B cell (primary cell): ENCODE data around the gene ARID3C.
A peak's percentile ranks its signal among the peaks of the same experiment; 100 is the strongest.

Experiments
- CTCF ChIP-seq: fragments of 200-600 bp; IDR thresholded peaks from one replicate; pipeline ENCODE4 v1.8.0; 2022; ENCODE audit warnings: antibody characterized with exemption, mild to moderate bottlenecking
- EZH2 ChIP-seq: IDR thresholded peaks from 2 replicates; pipeline ENCODE4 v1.6.1; 2012; ENCODE audit warnings: borderline replicate concordance, low read depth, mild to moderate bottlenecking, moderate library complexity, low read length; ENCODE audit not compliant: insufficient read depth, poor library complexity, severe bottlenecking

GRCh38 chr9:34646211-34647083, 17.6 kb upstream of the ARID3C start, which contains the start of gene GALT:
- TF ChIP-seq CTCF (peak; percentile 62), EZH2 (no peak)
